CD4-positive, CD25-positive, alpha-beta regulatory T cell (primary cell): Measurements from ENCODE around the gene GPC5. TPM values are rescaled to one million over a fixed set of nuclear protein-coding genes. Genes with fewer than 3 reads are reported as not detected.
"Not testable (repeated sequence)": the region's sequence is repeated elsewhere in the genome, so short reads cannot be mapped to it uniquely, and the experiment has no call there.

ENCODE experiments used
- ATAC-seq, 2 donors: fragments of 150-1000 bp; cut with Tn5 transposase; one replicate each; pipeline ENCODE4 v1.10.0; 2021; ENCODE audit warnings: low read depth in 2 of 2, moderate number of reproducible peaks in 2 of 2, moderate library complexity in 1 of 2
- DNase-seq, 3 donors: peaks; one replicate each; pipeline versions ENCODE4 v3.0.0 to v3.0.0-alpha.2; 2012 to 2022; ENCODE audit warnings: mixed read lengths in 1 of 3
- H3K27ac ChIP-seq: one replicate; pipeline ENCODE4 v1.7.0; 2013; ENCODE audit warnings: mild to moderate bottlenecking, low read length; ENCODE audit not compliant: insufficient read depth, poor library complexity, severe bottlenecking
- H3K27me3 ChIP-seq: one replicate; pipeline ENCODE4 v1.7.0; 2013; ENCODE audit warnings: low read length; ENCODE audit not compliant: control insufficient read depth, insufficient read depth
- H3K36me3 ChIP-seq: one replicate; pipeline ENCODE4 v1.7.0; 2013; ENCODE audit warnings: mild to moderate bottlenecking, low read length, moderate library complexity; ENCODE audit not compliant: control insufficient read depth, insufficient read depth
- H3K4me1 ChIP-seq: 2 replicates; pipeline ENCODE4 v1.7.0; 2013; ENCODE audit warnings: mild to moderate bottlenecking, low read length; ENCODE audit not compliant: insufficient read depth, control insufficient read depth, poor library complexity, severe bottlenecking
- H3K4me3 ChIP-seq: one replicate; pipeline ENCODE4 v1.7.0; 2013; ENCODE audit warnings: low read depth, mild to moderate bottlenecking, low read length, moderate library complexity
- H3K9me3 ChIP-seq, 2 experiments: 1 replicate in 1 of 2; 2 replicates in 1 of 2; pipeline ENCODE4 v1.7.0; 2013; ENCODE audit warnings: low read length in 2 of 2, mild to moderate bottlenecking in 1 of 2, moderate library complexity in 1 of 2; ENCODE audit not compliant: control insufficient read depth in 2 of 2
- H3K27ac Mint-ChIP-seq, 3 donors: one replicate each; pipeline ENCODE4 v1.8.0; 2020 to 2022; ENCODE audit warnings: mild to moderate bottlenecking in 3 of 3, mixed read lengths in 3 of 3, moderate library complexity in 2 of 3
- H3K27me3 Mint-ChIP-seq: one replicate; pipeline ENCODE4 v1.8.0; 2022; ENCODE audit warnings: mild to moderate bottlenecking, mixed read lengths
- H3K36me3 Mint-ChIP-seq: one replicate; pipeline ENCODE4 v1.8.0; 2020; ENCODE audit warnings: mixed read lengths
- H3K4me1 Mint-ChIP-seq, 4 donors: one replicate each; pipeline ENCODE4 v1.8.0; 2020 to 2022; ENCODE audit warnings: mixed read lengths in 4 of 4, mild to moderate bottlenecking in 1 of 4
- H3K4me3 Mint-ChIP-seq, 4 donors: one replicate each; pipeline ENCODE4 v1.8.0; 2020 to 2022; ENCODE audit warnings: mild to moderate bottlenecking in 4 of 4, mixed read lengths in 4 of 4, moderate library complexity in 3 of 4
- H3K9me3 Mint-ChIP-seq, 7 donors: one replicate each; pipeline ENCODE4 v1.8.0; 2020 to 2022; ENCODE audit warnings: mixed read lengths in 7 of 7, mild to moderate bottlenecking in 3 of 7, moderate library complexity in 2 of 7
- polyA plus RNA-seq, 4 donors: library from polyadenylated mRNA; unstranded; fragments of 300-500 nt; fragmentation: Illumina TruSeq; gene quantifications; one replicate each; pipeline ENCODE4 v1.2.3, GENCODE V29; 2021
- total RNA-seq: library from RNA; stranded (reverse); gene quantifications from one replicate; pipeline ENCODE4 v1.2.3, GENCODE V29; 2022

GPC5 gene
- total and polyA plus RNA-seq, 5 donors from 2014 or later = 0.29 to 0.81 (median 0.59) TPM; not detected in 2

DNA sequence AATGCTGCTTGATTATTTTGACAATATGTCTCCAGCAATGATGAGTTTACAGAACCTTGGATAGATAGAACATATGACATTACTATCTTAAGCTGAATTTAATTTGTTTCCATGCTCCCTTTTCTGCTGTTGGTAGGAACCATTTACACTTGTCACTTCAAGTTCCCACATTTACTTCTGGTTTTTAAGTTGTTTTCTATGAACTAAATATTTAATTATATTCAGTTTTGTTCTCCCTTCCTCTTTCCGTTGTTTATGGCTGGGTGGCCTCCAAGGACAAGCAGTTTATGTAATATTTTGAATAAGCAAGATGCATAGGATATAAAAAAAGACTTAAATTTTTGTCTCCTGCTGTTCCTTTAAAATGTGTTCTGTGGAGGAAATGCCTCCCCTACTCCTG lies 860.6 kb downstream of the GPC5 start:
- no peaks in the 10 kb centered on the region for H3K4me1 Mint-ChIP-seq
- H3K27ac Mint-ChIP-seq = no peak overlapping the region
- Histone ChIP-seq H3K27ac (no peak overlapping the region), H3K4me3 (no peak overlapping the region), H3K27me3 (no peaks in the 10 kb centered on the region), H3K36me3 (no peaks in the 10 kb centered on the region), H3K4me1 (no peaks in the 10 kb centered on the region), H3K9me3 (no peaks in the 10 kb centered on the region)
- no peak for ATAC-seq
- H3K4me3 Mint-ChIP-seq = no peak overlapping the region
- no peak for DNase-seq
- peaks cover 0 to 7% (median 0%) of the 10 kb centered on the region in 7 donors for H3K9me3 Mint-ChIP-seq
- H3K36me3 Mint-ChIP-seq = no peaks in the 10 kb centered on the region
- H3K27me3 Mint-ChIP-seq = no peaks in the 10 kb centered on the region

DNA sequence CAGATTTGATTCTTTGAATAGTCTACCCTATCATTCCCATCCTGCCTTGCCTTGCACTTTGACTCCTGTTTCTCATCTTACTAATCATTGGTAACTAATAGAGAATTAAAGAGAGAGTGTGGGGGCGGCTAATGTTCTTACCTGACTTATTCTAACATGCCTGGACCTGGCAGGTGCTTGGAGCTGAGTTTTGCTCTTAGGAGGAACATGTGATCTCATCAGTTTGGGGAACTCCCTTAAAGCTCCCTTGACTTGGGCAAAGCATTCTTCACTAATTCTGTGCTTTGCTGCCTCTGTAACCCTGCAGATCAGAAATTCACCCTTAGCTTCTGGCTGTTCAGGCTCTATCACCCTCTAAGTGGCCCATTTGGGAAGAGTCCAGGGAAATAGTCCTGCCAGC lies 861.1 kb downstream of the GPC5 start:
- DNase-seq = no peak
- Histone ChIP-seq H3K9me3 (no peaks in the 10 kb centered on the region), H3K27me3 (no peaks in the 10 kb centered on the region), H3K27ac (no peak overlapping the region), H3K4me1 (no peaks in the 10 kb centered on the region), H3K36me3 (no peaks in the 10 kb centered on the region), H3K4me3 (no peak overlapping the region)
- Mint-ChIP-seq H3K36me3 (no peaks in the 10 kb centered on the region), H3K27ac (no peak overlapping the region), H3K9me3 (peaks cover 0 to 7% (median 0%) of the 10 kb centered on the region in 7 donors), H3K4me3 (no peak overlapping the region), H3K4me1 (no peaks in the 10 kb centered on the region), H3K27me3 (no peaks in the 10 kb centered on the region)
- ATAC-seq = no peak

DNA sequence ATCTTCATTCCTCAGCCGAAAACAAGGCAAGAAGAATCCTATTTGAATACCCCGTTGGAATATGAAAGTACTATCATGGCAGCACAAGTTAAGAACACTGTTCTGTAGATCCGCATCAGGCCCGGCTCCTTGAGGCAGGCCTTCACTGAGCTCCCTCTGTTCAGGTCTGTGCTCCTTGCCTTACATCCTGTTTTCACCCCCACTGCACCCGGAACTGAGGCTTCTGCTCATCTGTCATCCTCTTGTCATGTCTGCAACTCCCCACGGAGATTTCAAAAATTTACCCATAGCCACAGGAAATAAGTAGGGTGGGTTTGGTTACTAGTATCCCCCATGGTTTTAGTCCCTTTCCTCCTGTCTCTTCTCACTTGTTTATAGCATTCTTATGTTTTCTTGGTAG lies 861.9 kb downstream of the GPC5 start:
- no peak overlapping the region for H3K4me3 ChIP-seq
- H3K27me3 ChIP-seq = no peaks in the 10 kb centered on the region
- H3K27ac ChIP-seq = no peak overlapping the region
- no peaks in the 10 kb centered on the region for H3K4me1 Mint-ChIP-seq
- DNase-seq = no peak
- H3K27me3 Mint-ChIP-seq = no peaks in the 10 kb centered on the region
- H3K9me3 ChIP-seq = no peaks in the 10 kb centered on the region
- H3K9me3 Mint-ChIP-seq = peaks cover 0 to 7% (median 0%) of the 10 kb centered on the region in 7 donors
- no peaks in the 10 kb centered on the region for H3K4me1 ChIP-seq
- no peaks in the 10 kb centered on the region for H3K36me3 Mint-ChIP-seq
- H3K36me3 ChIP-seq = no peaks in the 10 kb centered on the region
- no peak for ATAC-seq
- no peak overlapping the region for H3K4me3 Mint-ChIP-seq
- no peak overlapping the region for H3K27ac Mint-ChIP-seq

DNA sequence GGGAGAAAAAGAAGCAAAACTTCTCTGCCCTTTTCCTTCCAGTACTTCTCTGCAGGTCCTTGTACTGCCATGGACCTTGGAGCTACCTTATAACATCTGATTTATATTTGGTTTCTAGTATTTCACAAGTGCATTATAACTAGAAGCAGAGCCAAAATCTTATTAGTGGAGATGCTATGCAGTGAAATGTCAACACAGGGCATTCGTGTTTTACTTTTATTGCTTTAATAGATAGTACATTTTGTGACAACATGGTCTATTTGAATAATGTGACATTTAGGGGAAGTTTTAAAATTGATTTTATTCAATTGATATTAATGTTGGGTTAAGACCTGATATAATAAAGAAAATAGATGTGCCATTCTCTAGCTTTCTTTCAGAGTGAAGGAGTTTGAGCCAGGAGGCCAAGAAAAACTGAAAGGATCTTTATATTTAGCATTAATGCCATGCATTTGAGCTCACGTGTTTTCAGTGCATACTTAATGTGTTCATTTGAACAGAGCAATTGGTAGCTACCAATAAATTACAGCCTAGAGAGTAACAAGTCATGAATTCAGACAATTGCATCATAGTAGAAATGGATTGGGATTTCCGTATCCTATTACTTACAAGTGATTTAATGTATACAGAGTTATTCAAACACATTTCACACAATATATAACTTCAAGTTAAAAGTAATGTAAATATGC lies 863.8 kb downstream of the GPC5 start:
- Histone ChIP-seq H3K36me3 (no peaks in the 10 kb centered on the region), H3K27me3 (no peaks in the 10 kb centered on the region), H3K4me1 (no peaks in the 10 kb centered on the region), H3K9me3 (no peaks in the 10 kb centered on the region), H3K4me3 (no peak overlapping the region), H3K27ac (no peak overlapping the region)
- Mint-ChIP-seq H3K27ac (no peak overlapping the region), H3K36me3 (no peaks in the 10 kb centered on the region), H3K9me3 (peaks cover 0 to 11% (median 0%) of the 10 kb centered on the region in 7 donors), H3K4me1 (no peaks in the 10 kb centered on the region), H3K4me3 (no peak overlapping the region), H3K27me3 (no peaks in the 10 kb centered on the region)
- ATAC-seq (no peak), DNase-seq (no peak)

DNA sequence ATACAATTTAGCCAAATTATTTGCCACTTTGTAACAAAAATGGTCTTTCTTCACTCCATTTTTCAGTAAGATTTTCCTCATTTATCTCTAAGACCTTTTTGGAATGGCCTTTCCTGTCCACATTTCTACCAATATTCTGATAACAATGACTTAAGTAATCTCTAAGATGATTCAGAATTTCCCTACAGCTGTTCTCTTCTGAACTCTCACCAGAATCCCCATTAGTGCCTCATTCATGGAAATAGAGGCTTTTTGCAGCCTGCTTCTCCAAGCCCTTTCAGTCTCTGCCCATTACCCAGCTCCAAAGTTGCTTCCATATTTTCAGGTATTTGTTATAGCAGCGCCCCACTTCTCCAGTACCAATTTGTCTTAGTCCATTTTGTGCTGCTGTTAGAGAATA lies 867.0 kb downstream of the GPC5 start:
- no peak overlapping the region for H3K4me3 Mint-ChIP-seq

DNA sequence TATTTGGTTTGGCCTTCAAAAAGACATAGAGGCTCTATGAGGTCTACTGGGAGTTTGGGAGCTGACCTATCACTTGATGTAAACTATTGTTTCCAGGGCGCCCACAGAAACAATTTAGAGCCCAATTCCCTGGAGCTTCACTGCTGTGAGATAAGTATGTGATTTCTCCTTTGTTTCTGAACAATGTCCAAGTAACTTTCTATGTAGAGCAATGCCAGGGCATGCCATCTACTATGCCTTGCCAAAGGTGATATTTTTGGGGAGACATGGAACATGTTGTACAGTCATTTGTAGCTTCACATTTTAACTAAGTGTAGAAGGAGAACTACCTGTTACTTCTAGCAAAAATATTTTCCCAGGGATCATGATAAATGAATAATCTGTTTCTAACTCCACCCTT lies 872.6 kb downstream of the GPC5 start:
- Histone ChIP-seq H3K27me3 (no peaks in the 10 kb centered on the region), H3K36me3 (no peaks in the 10 kb centered on the region), H3K4me3 (no peak overlapping the region), H3K9me3 (peaks cover 0 to 2% of the 10 kb centered on the region in 2 experiments), H3K4me1 (no peaks in the 10 kb centered on the region), H3K27ac (no peak overlapping the region)
- Mint-ChIP-seq H3K4me3 (no peak overlapping the region), H3K27ac (no peak overlapping the region), H3K4me1 (no peaks in the 10 kb centered on the region), H3K27me3 (no peaks in the 10 kb centered on the region), H3K9me3 (peaks cover 0 to 9% (median 6%) of the 10 kb centered on the region in 7 donors), H3K36me3 (no peaks in the 10 kb centered on the region)
- ATAC-seq (no peak), DNase-seq (no peak)

More for the DNA sequence above, 867.0 kb downstream of the GPC5 start:
- Histone ChIP-seq H3K27ac (no peak overlapping the region), H3K9me3 (no peaks in the 10 kb centered on the region), H3K27me3 (no peaks in the 10 kb centered on the region), H3K36me3 (no peaks in the 10 kb centered on the region), H3K4me1 (no peaks in the 10 kb centered on the region), H3K4me3 (no peak overlapping the region)
- H3K4me1 Mint-ChIP-seq = no peaks in the 10 kb centered on the region
- ATAC-seq (no peak), DNase-seq (no peak)
- no peak overlapping the region for H3K27ac Mint-ChIP-seq
- no peaks in the 10 kb centered on the region for H3K36me3 Mint-ChIP-seq
- H3K27me3 Mint-ChIP-seq = no peaks in the 10 kb centered on the region
- peaks cover 0 to 8% (median 0%) of the 10 kb centered on the region in 7 donors for H3K9me3 Mint-ChIP-seq

DNA sequence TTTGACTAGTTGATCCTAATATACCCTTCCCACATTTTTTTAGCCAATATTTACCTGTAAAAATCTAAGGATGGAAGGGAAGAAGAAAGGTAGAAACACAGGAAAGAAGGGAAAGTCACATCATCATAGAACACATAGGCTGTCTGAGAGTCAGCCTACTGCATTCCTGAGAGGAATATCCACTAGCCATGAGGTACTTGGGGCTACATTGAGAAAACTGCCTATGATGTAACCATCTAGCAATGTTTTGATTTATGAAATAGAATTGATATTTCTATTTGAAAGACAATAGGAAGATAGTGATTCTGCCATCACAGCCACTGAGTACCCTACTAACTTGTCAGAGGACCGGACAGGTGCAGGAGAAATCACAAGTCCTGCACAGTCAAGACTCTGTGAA lies 873.8 kb downstream of the GPC5 start:
- Histone ChIP-seq H3K27ac (no peak overlapping the region), H3K36me3 (no peaks in the 10 kb centered on the region), H3K4me3 (no peak overlapping the region), H3K27me3 (no peaks in the 10 kb centered on the region), H3K4me1 (no peaks in the 10 kb centered on the region), H3K9me3 (peaks cover 0 to 2% of the 10 kb centered on the region in 2 experiments)
- no peak for ATAC-seq
- Mint-ChIP-seq H3K36me3 (no peaks in the 10 kb centered on the region), H3K27ac (peak overlapping the region in 1 of 3 donors; percentile 38), H3K4me3 (no peak overlapping the region), H3K27me3 (no peaks in the 10 kb centered on the region), H3K9me3 (peaks cover 0 to 10% (median 6%) of the 10 kb centered on the region in 7 donors), H3K4me1 (no peaks in the 10 kb centered on the region)
- no peak for DNase-seq

DNA sequence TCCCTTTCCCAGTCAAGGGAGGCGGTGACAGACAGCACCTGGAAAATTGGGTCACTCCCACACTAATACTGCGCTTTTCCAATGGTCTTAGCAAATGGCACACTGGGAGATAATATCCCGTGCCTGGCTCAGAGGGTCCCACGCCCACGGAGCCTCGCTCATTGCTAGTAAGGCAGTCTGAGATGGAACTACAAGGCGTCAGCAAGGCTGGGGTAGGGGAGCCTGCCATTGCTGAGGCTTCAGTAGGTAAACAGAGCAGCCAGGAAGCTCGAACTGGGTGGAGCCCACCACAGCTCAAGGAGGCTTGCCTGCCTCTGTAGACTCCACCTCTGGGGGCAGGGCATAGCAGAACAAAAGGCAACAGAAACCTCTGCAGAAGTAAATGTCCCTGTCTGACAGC lies 882.6 kb downstream of the GPC5 start:
- not testable (repeated sequence) for H3K4me1 ChIP-seq, H3K36me3 ChIP-seq, ATAC-seq, H3K9me3 ChIP-seq, H3K4me3 Mint-ChIP-seq, H3K27ac ChIP-seq, H3K27ac Mint-ChIP-seq, H3K4me3 ChIP-seq, H3K36me3 Mint-ChIP-seq, H3K27me3 Mint-ChIP-seq, H3K27me3 ChIP-seq, DNase-seq, H3K4me1 Mint-ChIP-seq
- H3K9me3 Mint-ChIP-seq = peaks cover 0 to 24% (median 6%) of the 10 kb centered on the region in 7 donors
